ENCODE data around the gene PTPRM.

DNA sequence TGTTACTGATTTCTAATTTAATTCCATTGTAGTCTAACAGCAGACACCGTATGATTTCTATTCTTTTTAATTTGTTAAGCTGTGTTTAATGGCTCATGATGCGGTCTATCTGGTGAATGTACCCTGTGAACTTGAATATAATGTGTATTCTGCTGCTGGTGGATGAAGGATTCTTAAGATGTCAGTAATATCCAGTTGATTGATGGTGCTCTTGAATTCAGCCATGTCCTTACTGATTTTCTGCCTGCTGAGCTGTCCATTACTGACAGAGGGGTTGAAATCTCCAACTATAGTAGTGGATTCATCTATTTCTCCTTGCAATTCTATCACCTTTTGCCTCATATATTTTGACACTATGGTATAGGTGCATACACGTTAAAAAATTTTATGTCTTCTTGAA lies 668.8 kb downstream of the PTPRM start:
- TF ChIP-seq, protein P1, sequence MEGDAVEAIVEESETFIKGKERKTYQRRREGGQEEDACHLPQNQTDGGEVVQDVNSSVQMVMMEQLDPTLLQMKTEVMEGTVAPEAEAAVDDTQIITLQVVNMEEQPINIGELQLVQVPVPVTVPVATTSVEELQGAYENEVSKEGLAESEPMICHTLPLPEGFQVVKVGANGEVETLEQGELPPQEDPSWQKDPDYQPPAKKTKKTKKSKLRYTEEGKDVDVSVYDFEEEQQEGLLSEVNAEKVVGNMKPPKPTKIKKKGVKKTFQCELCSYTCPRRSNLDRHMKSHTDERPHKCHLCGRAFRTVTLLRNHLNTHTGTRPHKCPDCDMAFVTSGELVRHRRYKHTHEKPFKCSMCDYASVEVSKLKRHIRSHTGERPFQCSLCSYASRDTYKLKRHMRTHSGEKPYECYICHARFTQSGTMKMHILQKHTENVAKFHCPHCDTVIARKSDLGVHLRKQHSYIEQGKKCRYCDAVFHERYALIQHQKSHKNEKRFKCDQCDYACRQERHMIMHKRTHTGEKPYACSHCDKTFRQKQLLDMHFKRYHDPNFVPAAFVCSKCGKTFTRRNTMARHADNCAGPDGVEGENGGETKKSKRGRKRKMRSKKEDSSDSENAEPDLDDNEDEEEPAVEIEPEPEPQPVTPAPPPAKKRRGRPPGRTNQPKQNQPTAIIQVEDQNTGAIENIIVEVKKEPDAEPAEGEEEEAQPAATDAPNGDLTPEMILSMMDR (IDR thresholded peaks at IDR 0.05): no peak
- TF ChIP-seq POLR2A (IDR thresholded peaks at IDR 0.05): no peak

Measured in ovary (tissue), 3 donors.